ENCODE data around the gene ACSBG1. TPM values are rescaled to one million over a fixed set of nuclear protein-coding genes. Genes with fewer than 3 reads are reported as not detected.
A peak's percentile ranks its signal among the peaks of the same experiment; 100 is the strongest.

The ACSBG1 gene
- total RNA-seq, 3 donors from 2014 or later: 1.9 to 2.0 TPM; not detected in 1

GRCh38 chr15:78228356-78228996 is 5.9 kb downstream of the ACSBG1 start:
- DNase-seq (ENCODE audit: low spot score in 2 of 2): peak in 1 of 2 donors; percentile 25
- H3K27ac ChIP-seq: no peak overlapping the region
- no peak overlapping the region for H3K4me3 ChIP-seq
- TF ChIP-seq POLR2A (IDR thresholded peaks at IDR 0.05) (no peak), POLR2AphosphoS5 (IDR thresholded peaks at IDR 0.05) (no peak), CTCF (IDR thresholded peaks at IDR 0.05) (no peak)
- no peaks in the 10 kb centered on the region for H3K36me3 ChIP-seq
- intact Hi-C loops (cut with DNase I; ENCODE audit: low total_unique reads): no loop called here
- no peaks in the 10 kb centered on the region for H3K4me1 ChIP-seq
- H3K27me3 ChIP-seq: peaks cover 0 to 5% of the 10 kb centered on the region in 2 donors
- H3K9me3 ChIP-seq: no peaks in the 10 kb centered on the region

- H3K36me3 ChIP-seq: no peaks in the 10 kb centered on the region
- H3K27me3 ChIP-seq: no peaks in the 10 kb centered on the region
- no peak for DNase-seq (ENCODE audit: low spot score in 2 of 2)
- no peak overlapping the region for H3K4me3 ChIP-seq
- no peaks in the 10 kb centered on the region for H3K9me3 ChIP-seq
- no peak overlapping the region for H3K27ac ChIP-seq
- H3K4me1 ChIP-seq: no peaks in the 10 kb centered on the region
- no peak for TF ChIP-seq CTCF (IDR thresholded peaks at IDR 0.05)
- no peak for TF ChIP-seq POLR2AphosphoS5 (IDR thresholded peaks at IDR 0.05)
- TF ChIP-seq POLR2A (IDR thresholded peaks at IDR 0.05): no peak
- intact Hi-C loops (cut with DNase I; ENCODE audit: low total_unique reads): no loop called here
Measured at GRCh38 chr15:78225783-78226541, 8.4 kb downstream of the ACSBG1 start.

- Histone ChIP-seq H3K27me3 (no peaks in the 10 kb centered on the region), H3K4me1 (no peaks in the 10 kb centered on the region), H3K36me3 (no peaks in the 10 kb centered on the region), H3K4me3 (no peak overlapping the region), H3K9me3 (no peaks in the 10 kb centered on the region), H3K27ac (peak overlapping the region in 1 of 2 donors; percentile 19)
- intact Hi-C loops (cut with DNase I; ENCODE audit: low total_unique reads): no loop called here
- no peak for DNase-seq (ENCODE audit: low spot score in 2 of 2)
- no peak for TF ChIP-seq CTCF (IDR thresholded peaks at IDR 0.05)
Measured at GRCh38 chr15:78224023-78224411, 10.3 kb downstream of the ACSBG1 start.

- intact Hi-C loops (cut with DNase I; ENCODE audit: low total_unique reads): no loop called here
- no peaks in the 10 kb centered on the region for H3K4me1 ChIP-seq
Measured at GRCh38 chr15:78223396-78224022, 10.9 kb downstream of the ACSBG1 start.

More at GRCh38 chr15:78223396-78224022, 10.9 kb downstream of the ACSBG1 start:
- DNase-seq (ENCODE audit: low spot score in 2 of 2): no peak
- no peaks in the 10 kb centered on the region for H3K9me3 ChIP-seq
- no peaks in the 10 kb centered on the region for H3K36me3 ChIP-seq
- peak overlapping the region in 1 of 2 donors; percentile 32 for H3K27ac ChIP-seq
- H3K27me3 ChIP-seq: no peaks in the 10 kb centered on the region
- TF ChIP-seq POLR2A (IDR thresholded peaks at IDR 0.05) (no peak), CTCF (IDR thresholded peaks at IDR 0.05) (no peak), POLR2AphosphoS5 (IDR thresholded peaks at IDR 0.05) (no peak)
- H3K4me3 ChIP-seq: no peak overlapping the region

All from breast epithelium (tissue), 4 donors.